Heart left ventricle (tissue), 16 donors: Measurements from ENCODE around the gene POLR3H. TPM values are rescaled to one million over a fixed set of nuclear protein-coding genes. Genes with fewer than 3 reads are reported as not detected.

Experiments
- ATAC-seq, 4 donors: fragments of 200-7000 bp; cut with Tn5 transposase; one replicate each; pipeline ENCODE4 v1.9.1; 2020 to 2022; ENCODE audit warnings: moderate library complexity in 4 of 4, mild to moderate bottlenecking in 3 of 4, moderate number of reproducible peaks in 1 of 4
- DNase-seq, 5 donors: peaks; one replicate each; pipeline ENCODE4 v3.0.0-alpha.2; 2020
- H3K27ac ChIP-seq, 12 donors: fragments of 200-600 bp; sonication (generic) in 4 of 12; one replicate each; pipeline versions ENCODE4 v1.5.0 to v1.8.0; 2016 to 2022; ENCODE audit warnings: mild to moderate bottlenecking in 2 of 12
- H3K27me3 ChIP-seq, 9 donors: fragments of 200-600 bp; sonication (generic) in 2 of 9; one replicate each; pipeline versions ENCODE4 v1.5.1 to v1.8.0; 2016 to 2022; ENCODE audit warnings: mild to moderate bottlenecking in 3 of 9
- H3K36me3 ChIP-seq, 9 donors: fragments of 200-600 bp; sonication (generic) in 2 of 9; one replicate each; pipeline versions ENCODE4 v1.5.0 to v1.8.0; 2018 to 2022; ENCODE audit warnings: mild to moderate bottlenecking in 2 of 9
- H3K4me1 ChIP-seq, 12 donors: fragments of 200-600 bp; sonication (generic) in 4 of 12; one replicate each; pipeline versions ENCODE4 v1.5.0 to v1.8.0; 2016 to 2022; ENCODE audit warnings: mild to moderate bottlenecking in 3 of 12
- H3K4me3 ChIP-seq, 12 donors: fragments of 200-600 bp; sonication (generic) in 4 of 12; one replicate each; pipeline versions ENCODE4 v1.5.0 to v1.8.0; 2017 to 2022; ENCODE audit warnings: mild to moderate bottlenecking in 9 of 12, moderate library complexity in 4 of 12
- H3K9me3 ChIP-seq, 12 donors: fragments of 200-600 bp; sonication (generic) in 4 of 12; one replicate each; pipeline versions ENCODE4 v1.5.0 to v1.8.0; 2016 to 2022; ENCODE audit warnings: mild to moderate bottlenecking in 1 of 12
- CTCF ChIP-seq, 12 donors: fragments of 200-600 bp; sonication (generic) in 4 of 12; IDR thresholded peaks; one replicate each; pipeline versions ENCODE4 v1.5.0 to v1.8.0; 2018 to 2022; ENCODE audit warnings: antibody characterized with exemption in 12 of 12, mild to moderate bottlenecking in 5 of 12
- POLR2A ChIP-seq, 2 donors: fragments of 450-650 bp; IDR thresholded peaks; one replicate each; pipeline ENCODE4 v1.6.1; 2017; ENCODE audit warnings: antibody characterized with exemption in 2 of 2, mild to moderate bottlenecking in 2 of 2, moderate library complexity in 2 of 2
- WGBS, 4 donors: extraction: QIAGEN DNeasy Blood & Tissue Kit in 2 of 4; methylation state at CpG; one replicate each; pipeline versions ENCODE4 v1.1.5 to v1.1.7; 2013 to 2018; 5-methylcytosine and 5-hydroxymethylcytosine counted together
- intact Hi-C, 10 donors: fragments of 100-400 bp; cut with DNase I; formaldehyde crosslinking; loops; one replicate each; pipeline versions ENCODE4 v1.11.1 to v1.14.2; 2022
- polyA plus RNA-seq, 2 donors: library from polyadenylated mRNA; stranded (reverse); fragments of 200-250 nt; gene quantifications; one replicate each; pipeline ENCODE4 v1.2.3, GENCODE V29; 2013
- total RNA-seq, 9 donors: library from RNA; depleted of rRNA in 2 of 9; stranded (reverse); fragments of >200 nt in 2 of 9; fragmentation: NEBNext Ultra II Directional in 3 of 9; extraction: Animal tissue kit (Norgen Biotek cat#: 25700) in 3 of 9; gene quantifications; one replicate each; pipeline versions ENCODE4 v1.1.0 to v1.2.4, GENCODE V29; 2016 to 2023
- donor health status: ischemic (EF 13 %, LVEDD 7.1; RV severe dilation, severe dysfunction).
- donor health status: healthy with polysubstance abuse.
- donor health status: DM: no; HTN: yes; CAD: no.
- donor health status: DM: no; HTN: no; CAD: no.
- donor health status: ischemic (EF 25% LVEDD 6.9; RV normal size, moderate dysfunction).
- donor health status: ischemic (EF 25% LVEDD 5.7; RV mildly dilated, moderate dysfunction).
- donor health status: healthy.
- donor health status: DM: yes; HTN: yes; CAD: no.
- donor health status: ischemic (EF 35%, LVEDD 5.7; RV mildly dilated, moderate dysfunction).
- donor health status: nonischemic (EF 11% LVEDD 7.7; RV severe dilation, severe dysfunction).
- donor health status: DM: yes; HTN: yes; CAD: no.
- donor health status: PGD.
- donor health status: ischemic (EF 29% LVEDD 5.4; RV normal size, mild dysfunction).
- donor health status: nonischemic (EF 23%, LVEDD 6.1; RV moderate dilation, normal function).

Gene POLR3H
- total and polyA plus RNA-seq, 11 donors: 12.2 to 31.2 (median 19.3) TPM

GRCh38 chr22:41491374-41492100 is 52.7 kb downstream of the POLR3H start:
- intact Hi-C loops: no loop called here
- ATAC-seq (peak in 3 of 4 donors; percentile 13 to 39 (median 38)), DNase-seq (no peak)
- H3K9me3 ChIP-seq: no peaks in the 10 kb centered on the region
- no peaks in the 10 kb centered on the region for H3K27me3 ChIP-seq
- H3K36me3 ChIP-seq: peaks cover 0 to 15% (median 5%) of the 10 kb centered on the region in 9 donors
- peak overlapping the region; percentile 19 to 83 (median 61) for H3K27ac ChIP-seq
- TF ChIP-seq CTCF (IDR thresholded peaks at IDR 0.05) (no peak), POLR2A (IDR thresholded peaks at IDR 0.05) (no peak)
- 43 to 50% (median 44%) methylated on average over 5 of the region's 5 CpGs for WGBS, 4 donors
- peaks cover 3 to 96% (median 78%) of the 10 kb centered on the region in 12 donors for H3K4me1 ChIP-seq
- H3K4me3 ChIP-seq: no peak overlapping the region

GRCh38 chr22:41488596-41489385 is 55.5 kb downstream of the POLR3H start:
- H3K4me3 ChIP-seq: no peak overlapping the region
- peaks cover 3 to 99% (median 75%) of the 10 kb centered on the region in 12 donors for H3K4me1 ChIP-seq
- DNase-seq: no peak
- intact Hi-C loops: no loop called here
- peak overlapping the region in 11 of 12 donors; percentile 2 to 83 (median 53) for H3K27ac ChIP-seq
- H3K36me3 ChIP-seq: peaks cover 0 to 5% (median 0%) of the 10 kb centered on the region in 9 donors
- no peak for ATAC-seq
- no peak for TF ChIP-seq POLR2A (IDR thresholded peaks at IDR 0.05)
- no peak for TF ChIP-seq CTCF (IDR thresholded peaks at IDR 0.05)
- no peaks in the 10 kb centered on the region for H3K27me3 ChIP-seq
- WGBS, 4 donors: 36 to 63% (median 58%) methylated on average over 3 of the region's 3 CpGs
- H3K9me3 ChIP-seq: no peaks in the 10 kb centered on the region

- peak overlapping the region in 11 of 12 donors; percentile 2 to 83 (median 43) for H3K27ac ChIP-seq
- intact Hi-C loops: no loop called here
- peaks cover 0 to 5% (median 0%) of the 10 kb centered on the region in 9 donors for H3K36me3 ChIP-seq
- TF ChIP-seq POLR2A (IDR thresholded peaks at IDR 0.05): no peak
- TF ChIP-seq CTCF (IDR thresholded peaks at IDR 0.05): no peak
- H3K9me3 ChIP-seq: no peaks in the 10 kb centered on the region
- peaks cover 3 to 99% (median 74%) of the 10 kb centered on the region in 12 donors for H3K4me1 ChIP-seq
- no peak for DNase-seq
- no peak for ATAC-seq
- WGBS, 4 donors: 47 to 67% (median 52%) methylated on average over 4 of the region's 4 CpGs
- no peaks in the 10 kb centered on the region for H3K27me3 ChIP-seq
- H3K4me3 ChIP-seq: no peak overlapping the region
Measured at GRCh38 chr22:41488076-41488475, 56.2 kb downstream of the POLR3H start.
